Ovary (tissue), 3 donors: ENCODE results near the gene SPATA2L.

Experiments
- CTCF ChIP-seq, 3 donors: fragments of 450-650 bp in 2 of 3; fragments of 200-600 bp in 1 of 3; IDR thresholded peaks; one replicate each; pipeline versions ENCODE4 v1.5.1 to v1.8.0; 2016 to 2022; ENCODE audit warnings: antibody characterized with exemption in 3 of 3, mild to moderate bottlenecking in 1 of 3
- POLR2A ChIP-seq: fragments of 450-650 bp; IDR thresholded peaks from one replicate; pipeline ENCODE4 v1.6.1; 2017; ENCODE audit warnings: antibody characterized with exemption, mild to moderate bottlenecking, moderate library complexity
- donor health status: DM: no; HTN: no; CAD: no.

- TF ChIP-seq CTCF (IDR thresholded peaks at IDR 0.05), result no peak
- TF ChIP-seq POLR2A, result no peak
Observed at GRCh38 chr16:89710709-89711564, 9.4 kb upstream of the SPATA2L start.
